Keratinocyte (primary cell): ENCODE data around the gene HDAC10. TPM values are rescaled to one million over a fixed set of nuclear protein-coding genes. Genes with fewer than 3 reads are reported as not detected.

Experiments used
- DNase-seq: peaks from one replicate; pipeline ENCODE4 v3.0.0-alpha.2; 2011; ENCODE audit warnings: low read depth, missing footprints, low spot score
- FAIRE-seq: peaks from 2 replicates; lab custom pipeline; 2011; peaks lifted over from hg19 to GRCh38; lab: Jason Lieb, UNC
- H2AFZ ChIP-seq: 2 replicates; pipeline ENCODE4 v1.6.0; 2012; ENCODE audit warnings: low read length, control low read depth, inconsistent platforms; ENCODE audit not compliant: control insufficient read depth
- H3K27ac ChIP-seq: 2 replicates; pipeline ENCODE4 v1.5.1; 2011; ENCODE audit warnings: low read length; ENCODE audit not compliant: control insufficient read depth, insufficient read depth
- H3K27me3 ChIP-seq: 3 replicates; pipeline ENCODE4 v1.6.0; 2011; ENCODE audit warnings: low read length; ENCODE audit not compliant: control insufficient read depth, insufficient read depth; ENCODE audit errors: extremely low read depth
- H3K36me3 ChIP-seq, 2 experiments: 2 replicates in 1 of 2; 3 replicates in 1 of 2; pipeline ENCODE4 v1.5.1; 2011; ENCODE audit warnings: low read length in 2 of 2, mild to moderate bottlenecking in 1 of 2; ENCODE audit not compliant: control insufficient read depth in 2 of 2, insufficient read depth in 2 of 2; ENCODE audit errors: extremely low read depth in 1 of 2
- H3K4me1 ChIP-seq: 3 replicates; pipeline ENCODE4 v1.5.1; 2011; ENCODE audit warnings: low read length; ENCODE audit not compliant: control insufficient read depth, insufficient read depth; ENCODE audit errors: extremely low read depth
- H3K4me2 ChIP-seq: 3 replicates; pipeline ENCODE4 v1.6.0; 2011; ENCODE audit warnings: low read depth, low read length; ENCODE audit not compliant: control insufficient read depth, insufficient read depth; ENCODE audit errors: extremely low read depth
- H3K4me3 ChIP-seq, 3 experiments: fragments of 200-600 bp in 1 of 3; sonication (generic) in 1 of 3; 2 replicates in 2 of 3; 3 replicates in 1 of 3; pipeline ENCODE4 v1.5.1; 2011 to 2016; ENCODE audit warnings: low read length in 3 of 3, mild to moderate bottlenecking in 3 of 3, control low read depth in 2 of 3, inconsistent platforms in 1 of 3, low read depth in 1 of 3, mixed read lengths in 1 of 3, mixed run types in 1 of 3, moderate library complexity in 1 of 3; ENCODE audit not compliant: control insufficient read depth in 2 of 3, insufficient read depth in 2 of 3; ENCODE audit errors: extremely low read depth in 1 of 3
- H3K79me2 ChIP-seq: 2 replicates; pipeline ENCODE4 v1.6.0; 2012; ENCODE audit warnings: low read length; ENCODE audit not compliant: control insufficient read depth, insufficient read depth
- H3K9ac ChIP-seq: 3 replicates; pipeline ENCODE4 v1.6.0; 2011; ENCODE audit warnings: low read length; ENCODE audit not compliant: control insufficient read depth, insufficient read depth; ENCODE audit errors: extremely low read depth
- H3K9me1 ChIP-seq: 3 replicates; pipeline ENCODE4 v1.6.0; 2011; ENCODE audit warnings: low read length; ENCODE audit not compliant: control insufficient read depth, insufficient read depth; ENCODE audit errors: extremely low read depth
- H3K9me3 ChIP-seq: 2 replicates; pipeline ENCODE4 v1.5.1; 2012; ENCODE audit warnings: low read depth, low read length; ENCODE audit not compliant: control insufficient read depth
- H4K20me1 ChIP-seq: 3 replicates; pipeline ENCODE4 v1.6.0; 2011; ENCODE audit warnings: low read length; ENCODE audit not compliant: control insufficient read depth, insufficient read depth; ENCODE audit errors: extremely low read depth
- EZH2 ChIP-seq: IDR thresholded peaks from one replicate; pipeline ENCODE4 v1.6.1; 2012; ENCODE audit warnings: inconsistent platforms, mild to moderate bottlenecking, low read length, moderate library complexity
- dilution Hi-C: fragments of 300-500 bp; cut with MboI; formaldehyde crosslinking; loops from one replicate; pipeline ENCODE4 v1.7.0; 2020; ENCODE audit warnings: low sequenced_read_pairs; ENCODE audit not compliant: extremely low pct_ligation_motif_present
- polyA plus RNA-seq, 5 experiments: library from polyadenylated mRNA; depleted of rRNA in 3 of 5; stranded (reverse) in 3 of 5; stranded (forward) in 1 of 5; unstranded in 1 of 5; fragments of >200 nt; gene quantifications; 1 replicate in 1 of 5; 2 replicates in 3 of 5; 3 replicates in 1 of 5; pipeline versions ENCODE4 v1.2.1 to v1.2.3, GENCODE V29; 2011 to 2012; ENCODE audit warnings: missing spikeins in 2 of 5, low read depth in 1 of 5, low replicate concordance in 1 of 5
- TF ChIP-seq, protein P1 (sequence below), 3 experiments: IDR thresholded peaks in 1 of 3; conservative IDR thresholded peaks in 1 of 3; optimal IDR thresholded peaks in 1 of 3; 2 replicates in 2 of 3; 3 replicates in 1 of 3; pipeline versions ENCODE3 to v1.5.1; 2011; ENCODE audit warnings: low read length in 3 of 3, mild to moderate bottlenecking in 3 of 3, moderate library complexity in 2 of 3, control low read depth in 1 of 3, inconsistent platforms in 1 of 3; ENCODE audit not compliant: insufficient read depth in 2 of 3; ENCODE audit errors: extremely low read depth in 1 of 3

Gene HDAC10
- polyA plus RNA-seq, 1 donor (not counting 4 experiments of a cell fraction or from before 2014, with no cell fraction given) = 4.7 TPM

- FAIRE-seq = no peak
- peaks cover 30 to 38% of the 10 kb centered on the region in 2 experiments for H3K36me3 ChIP-seq
- dilution Hi-C loops = no loop called here
These were observed 25.1 kb upstream of the HDAC10 start for GRCh38 chr22:50276143-50276542.

GRCh38 chr22:50275181-50276055 is 24.4 kb upstream of the HDAC10 start:
- H3K4me2 ChIP-seq = no peak overlapping the region
- no peaks in the 10 kb centered on the region for H3K9me1 ChIP-seq
- dilution Hi-C loops = no loop called here
- no peak overlapping the region for H3K27ac ChIP-seq
- FAIRE-seq (no peak), DNase-seq (no peak)
- H4K20me1 ChIP-seq = peaks cover 3% of the 10 kb centered on the region
- H3K9ac ChIP-seq = no peak overlapping the region
- H3K9me3 ChIP-seq = peaks cover 2% of the 10 kb centered on the region
- H3K79me2 ChIP-seq = no peaks in the 10 kb centered on the region
- H2AFZ ChIP-seq = no peak overlapping the region
- peaks cover 30 to 36% of the 10 kb centered on the region in 2 experiments for H3K36me3 ChIP-seq
- no peak overlapping the region for H3K4me3 ChIP-seq
- H3K27me3 ChIP-seq = no peaks in the 10 kb centered on the region
- no peak for TF ChIP-seq EZH2
- TF ChIP-seq, protein P1, sequence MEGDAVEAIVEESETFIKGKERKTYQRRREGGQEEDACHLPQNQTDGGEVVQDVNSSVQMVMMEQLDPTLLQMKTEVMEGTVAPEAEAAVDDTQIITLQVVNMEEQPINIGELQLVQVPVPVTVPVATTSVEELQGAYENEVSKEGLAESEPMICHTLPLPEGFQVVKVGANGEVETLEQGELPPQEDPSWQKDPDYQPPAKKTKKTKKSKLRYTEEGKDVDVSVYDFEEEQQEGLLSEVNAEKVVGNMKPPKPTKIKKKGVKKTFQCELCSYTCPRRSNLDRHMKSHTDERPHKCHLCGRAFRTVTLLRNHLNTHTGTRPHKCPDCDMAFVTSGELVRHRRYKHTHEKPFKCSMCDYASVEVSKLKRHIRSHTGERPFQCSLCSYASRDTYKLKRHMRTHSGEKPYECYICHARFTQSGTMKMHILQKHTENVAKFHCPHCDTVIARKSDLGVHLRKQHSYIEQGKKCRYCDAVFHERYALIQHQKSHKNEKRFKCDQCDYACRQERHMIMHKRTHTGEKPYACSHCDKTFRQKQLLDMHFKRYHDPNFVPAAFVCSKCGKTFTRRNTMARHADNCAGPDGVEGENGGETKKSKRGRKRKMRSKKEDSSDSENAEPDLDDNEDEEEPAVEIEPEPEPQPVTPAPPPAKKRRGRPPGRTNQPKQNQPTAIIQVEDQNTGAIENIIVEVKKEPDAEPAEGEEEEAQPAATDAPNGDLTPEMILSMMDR (optimal IDR thresholded peaks at IDR 0.05 in 1 of 3, IDR thresholded peaks at IDR 0.05 in 1 of 3, conservative IDR thresholded peaks at IDR 0.05 in 1 of 3; ENCODE audit: extremely low read depth in 1 of 3, insufficient read depth in 2 of 3, low read length in 3 of 3) = no peak
- peaks cover 11% of the 10 kb centered on the region for H3K4me1 ChIP-seq

More at GRCh38 chr22:50276143-50276542, 25.1 kb upstream of the HDAC10 start:
- Histone ChIP-seq H2AFZ (no peak overlapping the region), H3K27me3 (no peaks in the 10 kb centered on the region), H3K9ac (no peak overlapping the region), H3K79me2 (peaks cover 2% of the 10 kb centered on the region), H3K9me1 (no peaks in the 10 kb centered on the region), H4K20me1 (peaks cover 3% of the 10 kb centered on the region), H3K9me3 (peaks cover 2% of the 10 kb centered on the region), H3K4me1 (peaks cover 4% of the 10 kb centered on the region), H3K4me3 (no peak overlapping the region), H3K4me2 (no peak overlapping the region), H3K27ac (no peak overlapping the region)
- no peak for DNase-seq
- no peak for TF ChIP-seq EZH2
- TF ChIP-seq, protein P1 (optimal IDR thresholded peaks at IDR 0.05 in 1 of 3, IDR thresholded peaks at IDR 0.05 in 1 of 3, conservative IDR thresholded peaks at IDR 0.05 in 1 of 3; ENCODE audit: extremely low read depth in 1 of 3, insufficient read depth in 2 of 3, low read length in 3 of 3) = peak; percentile 45 to 82 (median 65)
